Measurements from ENCODE around the gene ARMC2.

Gene ARMC2

GRCh38 chr6:108942556-108943492, 94.6 kb downstream of the ARMC2 start:
- DNase-seq (ENCODE audit: low read depth): no peak
- H3K4me3 ChIP-seq (ENCODE audit: low read depth, low read length): no peak overlapping the region
- no peak for TF ChIP-seq CTCF (conservative IDR thresholded peaks at IDR 0.05; ENCODE audit: low read depth, low read length)

- H3K4me3 ChIP-seq (ENCODE audit: low read depth, low read length): no peak overlapping the region
- no peak for TF ChIP-seq CTCF (conservative IDR thresholded peaks at IDR 0.05; ENCODE audit: low read depth, low read length)
- no peak for DNase-seq (ENCODE audit: low read depth)
Measured at GRCh38 chr6:108944071-108944470, 95.8 kb downstream of the ARMC2 start.

GRCh38 chr6:108944707-108945680, 96.8 kb downstream of the ARMC2 start:
- TF ChIP-seq CTCF (conservative IDR thresholded peaks at IDR 0.05; ENCODE audit: low read depth, low read length): no peak
- DNase-seq (ENCODE audit: low read depth): peak; percentile 88
- H3K4me3 ChIP-seq (ENCODE audit: low read depth, low read length): no peak overlapping the region

GRCh38 chr6:108945681-108946159, 97.5 kb downstream of the ARMC2 start:
- peak; percentile 82 for DNase-seq (ENCODE audit: low read depth)
- no peak for TF ChIP-seq CTCF (conservative IDR thresholded peaks at IDR 0.05; ENCODE audit: low read depth, low read length)
- no peak overlapping the region for H3K4me3 ChIP-seq (ENCODE audit: low read depth, low read length)

- H3K4me3 ChIP-seq (ENCODE audit: low read depth, low read length): no peak overlapping the region
- peak; percentile 53 for DNase-seq (ENCODE audit: low read depth)
- no peak for TF ChIP-seq CTCF (conservative IDR thresholded peaks at IDR 0.05; ENCODE audit: low read depth, low read length)
Measured at GRCh38 chr6:108946695-108947094, 98.5 kb downstream of the ARMC2 start.

- H3K4me3 ChIP-seq (ENCODE audit: low read depth, low read length): no peak overlapping the region
- no peak for TF ChIP-seq CTCF (conservative IDR thresholded peaks at IDR 0.05; ENCODE audit: low read depth, low read length)
- peak; percentile 98 for DNase-seq (ENCODE audit: low read depth)
Measured at GRCh38 chr6:108947114-108947854, 99.1 kb downstream of the ARMC2 start.
